HEK293T (cell line): ENCODE results near the gene PIR.

Experiments
- ARNT ChIP-seq: fragments of 450-650 bp; IDR thresholded peaks from 2 replicates; pipeline ENCODE4 v1.6.1; 2017; ENCODE audit warnings: mild to moderate bottlenecking
- BHLHE40 ChIP-seq: fragments of 450-650 bp; IDR thresholded peaks from 2 replicates; pipeline ENCODE4 v1.6.1; 2016; ENCODE audit warnings: mild to moderate bottlenecking, moderate library complexity, borderline replicate concordance
- FOXA1 ChIP-seq: fragments of 450-650 bp; IDR thresholded peaks from 2 replicates; pipeline ENCODE4 v1.6.1; 2016; ENCODE audit warnings: mild to moderate bottlenecking
- FOXM1 ChIP-seq: fragments of 450-650 bp; IDR thresholded peaks from 2 replicates; pipeline ENCODE4 v1.6.1; 2017; ENCODE audit warnings: mild to moderate bottlenecking, borderline replicate concordance
- L3MBTL2 ChIP-seq: fragments of 450-650 bp; conservative IDR thresholded peaks from 2 replicates; pipeline ENCODE4 v1.6.1; 2016; ENCODE audit warnings: mild to moderate bottlenecking
- SUZ12 ChIP-seq: fragments of 450-650 bp; IDR thresholded peaks from 2 replicates; pipeline ENCODE4 v1.6.1; 2016; ENCODE audit warnings: mild to moderate bottlenecking

DNA sequence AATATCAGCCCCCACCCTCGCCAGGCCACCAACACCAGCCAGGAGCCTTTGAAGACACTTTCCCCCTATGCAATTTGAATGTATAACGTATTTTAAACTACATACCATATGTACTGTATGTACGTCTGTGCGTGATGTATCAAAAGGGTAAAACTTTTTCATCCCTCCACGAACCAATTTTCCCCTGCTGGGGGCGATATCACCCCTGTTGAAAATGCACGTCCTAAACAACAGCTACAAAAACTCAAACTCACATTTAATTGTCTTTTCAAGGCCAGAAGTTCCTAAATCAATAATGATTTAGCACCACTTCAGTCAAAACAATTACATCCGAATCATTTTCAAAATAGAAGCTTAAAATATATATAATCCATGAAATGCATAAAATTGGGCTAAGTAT lies 110.3 kb downstream of the PIR start:
- TF ChIP-seq FOXA1 (no peak), FOXM1 (no peak), BHLHE40 (no peak), L3MBTL2 (no peak), SUZ12 (no peak), ARNT (no peak)
